Measurements from ENCODE around the gene TMEM200C. TPM values are rescaled to one million over a fixed set of nuclear protein-coding genes. Genes with fewer than 3 reads are reported as not detected.

Gene TMEM200C
- total RNA-seq, 2 experiments from 2014 or later = not detected

DNA sequence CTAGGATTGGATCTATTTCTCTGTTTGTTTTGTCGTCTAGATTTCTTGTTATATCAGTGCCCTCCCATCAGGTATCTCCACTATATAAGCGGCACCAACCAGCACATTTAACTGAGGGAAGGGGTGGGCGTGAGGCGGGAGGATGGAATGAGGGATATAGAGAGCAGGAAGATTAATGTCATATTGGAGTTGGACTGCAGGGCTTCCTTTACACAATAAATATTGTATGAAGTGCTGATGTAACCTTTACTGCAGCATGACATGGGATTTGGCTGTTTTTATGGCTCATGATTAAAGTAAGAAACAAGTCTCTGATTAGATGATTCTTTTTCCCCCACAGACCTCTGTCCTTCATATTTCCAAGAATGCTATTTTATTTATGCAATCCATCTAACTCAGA is 54.8 kb downstream of the TMEM200C start:
- H3K9me3 Mint-ChIP-seq = no peaks in the 10 kb centered on the region
- H3K27me3 Mint-ChIP-seq = peaks cover 3% of the 10 kb centered on the region
- H3K4me1 Mint-ChIP-seq = no peaks in the 10 kb centered on the region
- no peak overlapping the region for H3K27ac Mint-ChIP-seq
- ChIA-PET POLR2A (no interaction called here), CTCF (no interaction called here)
- H3K4me3 Mint-ChIP-seq = no peak overlapping the region
- H3K36me3 Mint-ChIP-seq (ENCODE audit: low read depth) = no peaks in the 10 kb centered on the region
- DNase-seq = no peak

- Mint-ChIP-seq H3K27ac (no peak overlapping the region), H3K27me3 (peaks cover 3% of the 10 kb centered on the region), H3K4me1 (no peaks in the 10 kb centered on the region), H3K9me3 (no peaks in the 10 kb centered on the region), H3K4me3 (no peak overlapping the region), H3K36me3 (ENCODE audit: low read depth) (no peaks in the 10 kb centered on the region)
- CTCF ChIA-PET = no interaction called here
- POLR2A ChIA-PET = no interaction called here
- DNase-seq = no peak
Measured at GRCh38 chr18:5840025-5840424, 55.3 kb downstream of the TMEM200C start.

DNA sequence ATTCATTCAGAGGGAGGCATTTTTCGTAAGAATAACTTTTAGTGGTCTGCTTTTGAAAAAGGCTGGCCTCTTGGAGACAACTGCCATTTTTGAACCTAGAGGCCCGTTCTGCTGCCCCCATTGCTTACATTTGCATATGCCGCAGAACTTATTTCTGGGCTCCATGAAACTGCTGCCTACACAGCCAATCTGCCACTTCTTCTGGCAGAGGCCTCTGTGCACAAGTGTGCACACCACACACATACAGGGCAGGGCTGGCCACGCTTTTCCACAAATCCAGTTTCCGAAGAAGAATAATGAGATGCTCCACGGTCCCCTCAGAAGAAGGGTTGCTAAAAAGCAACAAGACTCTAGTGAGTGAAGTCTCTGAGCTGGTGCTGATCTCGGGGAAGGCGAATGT is 56.2 kb downstream of the TMEM200C start:
- Mint-ChIP-seq H3K36me3 (ENCODE audit: low read depth) (no peaks in the 10 kb centered on the region), H3K27me3 (peaks cover 3% of the 10 kb centered on the region), H3K4me1 (no peaks in the 10 kb centered on the region), H3K27ac (no peak overlapping the region), H3K4me3 (no peak overlapping the region), H3K9me3 (no peaks in the 10 kb centered on the region)
- DNase-seq = no peak
- CTCF ChIA-PET = no interaction called here
- POLR2A ChIA-PET = no interaction called here

Small RNA genes within 50 kb of the gene (microRNA-seq; reads per million reads assigned to microRNA genes)
- not detected for gene MIR3976 (ENCODE audit: borderline microRNAs expressed, borderline replicate concordance)

Measured in activated CD4-positive, alpha-beta T cell treated with anti-CD3 and anti-CD28 coated beads, Interleukin-2, amount 10 ng/mL, durations not matched to agents 7 days and 5 days (primary cell).